H7 (cell line): ENCODE measurements around the gene HELZ. TPM values are rescaled to one million over a fixed set of nuclear protein-coding genes. Genes with fewer than 3 reads are reported as not detected.

Experiments
- DNase-seq: peaks from one replicate; pipeline ENCODE4 v3.0.0; 2012
- H3K27me3 ChIP-seq: 2 replicates; pipeline ENCODE4 v1.6.0; 2011; ENCODE audit warnings: mild to moderate bottlenecking, low read length; ENCODE audit not compliant: control insufficient read depth, insufficient read depth
- H3K36me3 ChIP-seq: replicated peaks from 2 replicates; pipeline ENCODE4 v1.5.1; 2011; ENCODE audit warnings: low read length; ENCODE audit not compliant: control insufficient read depth, insufficient read depth
- H3K4me3 ChIP-seq: 2 replicates; pipeline ENCODE4 v1.5.1; 2011; ENCODE audit warnings: low read depth, mild to moderate bottlenecking, control low read depth, low read length, moderate library complexity; ENCODE audit not compliant: insufficient read depth
- total RNA-seq: library from RNA; depleted of rRNA; stranded (reverse); fragments of >200 nt; shearing (Covaris generic); gene quantifications from 2 replicates; pipeline ENCODE4 v1.2.3, GENCODE V29; 2014

The HELZ gene
- total RNA-seq, 1 experiment from 2014 or later, result 15.6 TPM

- no peaks in the 10 kb centered on the region for H3K27me3 ChIP-seq
- H3K36me3 ChIP-seq, result no peaks in the 10 kb centered on the region; the same call in 1 of the 2 replicates
- DNase-seq, result no peak
- H3K4me3 ChIP-seq, result no peak overlapping the region
Observed at GRCh38 chr17:67125417-67125816, 119.6 kb downstream of the HELZ start.

- no peak overlapping the region for H3K4me3 ChIP-seq
- H3K27me3 ChIP-seq, result no peaks in the 10 kb centered on the region
- DNase-seq, result no peak
- no peaks in the 10 kb centered on the region; the same call in 1 of the 2 replicates for H3K36me3 ChIP-seq
Observed at GRCh38 chr17:67124450-67125148, 120.4 kb downstream of the HELZ start.

GRCh38 chr17:67123699-67124098 lies 121.3 kb downstream of the HELZ start:
- no peaks in the 10 kb centered on the region for H3K27me3 ChIP-seq
- H3K36me3 ChIP-seq, result no peaks in the 10 kb centered on the region; the same call in 1 of the 2 replicates
- no peak overlapping the region for H3K4me3 ChIP-seq
- no peak for DNase-seq

GRCh38 chr17:67121316-67121891 lies 123.6 kb downstream of the HELZ start:
- no peaks in the 10 kb centered on the region for H3K27me3 ChIP-seq
- no peak overlapping the region for H3K4me3 ChIP-seq
- no peaks in the 10 kb centered on the region; the same call in 1 of the 2 replicates for H3K36me3 ChIP-seq
- no peak for DNase-seq

GRCh38 chr17:67119102-67119501 lies 125.9 kb downstream of the HELZ start:
- Histone ChIP-seq H3K27me3 (no peaks in the 10 kb centered on the region), H3K36me3 (no peaks in the 10 kb centered on the region; the same call in 1 of the 2 replicates), H3K4me3 (no peak overlapping the region)
- no peak for DNase-seq

- H3K4me3 ChIP-seq, result no peak overlapping the region
- H3K36me3 ChIP-seq, result no peaks in the 10 kb centered on the region; the same call in 1 of the 2 replicates
- DNase-seq, result peak; percentile 15
- no peaks in the 10 kb centered on the region for H3K27me3 ChIP-seq
Observed at GRCh38 chr17:67116045-67116575, 128.9 kb downstream of the HELZ start.

- H3K4me3 ChIP-seq, result no peak overlapping the region
- no peaks in the 10 kb centered on the region for H3K27me3 ChIP-seq
- DNase-seq, result no peak
- H3K36me3 ChIP-seq, result no peaks in the 10 kb centered on the region; the same call in 1 of the 2 replicates
Observed at GRCh38 chr17:67115401-67115800, 129.6 kb downstream of the HELZ start.

- Histone ChIP-seq H3K36me3 (peaks cover 4% of the 10 kb centered on the region), H3K27me3 (no peaks in the 10 kb centered on the region)
- DNase-seq, result no peak
Observed at GRCh38 chr17:67113486-67113885, 131.5 kb downstream of the HELZ start.

GRCh38 chr17:67111808-67112207 lies 133.2 kb downstream of the HELZ start:
- DNase-seq, result no peak
- no peak overlapping the region for H3K4me3 ChIP-seq
- H3K27me3 ChIP-seq, result no peaks in the 10 kb centered on the region
- H3K36me3 ChIP-seq, result peaks cover 11% of the 10 kb centered on the region

More at GRCh38 chr17:67113486-67113885, 131.5 kb downstream of the HELZ start:
- H3K4me3 ChIP-seq, result no peak overlapping the region

GRCh38 chr17:67111327-67111726 lies 133.7 kb downstream of the HELZ start:
- no peak for DNase-seq
- Histone ChIP-seq H3K36me3 (peaks cover 11% of the 10 kb centered on the region), H3K27me3 (no peaks in the 10 kb centered on the region), H3K4me3 (no peak overlapping the region)

- Histone ChIP-seq H3K4me3 (no peak overlapping the region), H3K36me3 (peaks cover 11% of the 10 kb centered on the region), H3K27me3 (no peaks in the 10 kb centered on the region)
- no peak for DNase-seq
Observed at GRCh38 chr17:67110619-67111018, 134.4 kb downstream of the HELZ start.

- no peak overlapping the region for H3K4me3 ChIP-seq
- H3K36me3 ChIP-seq, result peaks cover 11% of the 10 kb centered on the region
- no peak for DNase-seq
- no peaks in the 10 kb centered on the region for H3K27me3 ChIP-seq
Observed at GRCh38 chr17:67109111-67109510, 135.9 kb downstream of the HELZ start.

GRCh38 chr17:67107811-67108775 lies 136.9 kb downstream of the HELZ start:
- no peak overlapping the region for H3K4me3 ChIP-seq
- no peaks in the 10 kb centered on the region for H3K27me3 ChIP-seq
- H3K36me3 ChIP-seq, result peaks cover 11% of the 10 kb centered on the region
- DNase-seq, result no peak

GRCh38 chr17:67107171-67107570 lies 137.8 kb downstream of the HELZ start:
- Histone ChIP-seq H3K4me3 (no peak overlapping the region), H3K36me3 (peaks cover 11% of the 10 kb centered on the region), H3K27me3 (no peaks in the 10 kb centered on the region)
- DNase-seq, result no peak
